ENCODE measurements around the gene RSRP1. TPM values are rescaled to one million over a fixed set of nuclear protein-coding genes. Genes with fewer than 3 reads are reported as not detected.

The RSRP1 gene
- total RNA-seq, 1 donor from 2014 or later, result 99.5 TPM

DNA sequence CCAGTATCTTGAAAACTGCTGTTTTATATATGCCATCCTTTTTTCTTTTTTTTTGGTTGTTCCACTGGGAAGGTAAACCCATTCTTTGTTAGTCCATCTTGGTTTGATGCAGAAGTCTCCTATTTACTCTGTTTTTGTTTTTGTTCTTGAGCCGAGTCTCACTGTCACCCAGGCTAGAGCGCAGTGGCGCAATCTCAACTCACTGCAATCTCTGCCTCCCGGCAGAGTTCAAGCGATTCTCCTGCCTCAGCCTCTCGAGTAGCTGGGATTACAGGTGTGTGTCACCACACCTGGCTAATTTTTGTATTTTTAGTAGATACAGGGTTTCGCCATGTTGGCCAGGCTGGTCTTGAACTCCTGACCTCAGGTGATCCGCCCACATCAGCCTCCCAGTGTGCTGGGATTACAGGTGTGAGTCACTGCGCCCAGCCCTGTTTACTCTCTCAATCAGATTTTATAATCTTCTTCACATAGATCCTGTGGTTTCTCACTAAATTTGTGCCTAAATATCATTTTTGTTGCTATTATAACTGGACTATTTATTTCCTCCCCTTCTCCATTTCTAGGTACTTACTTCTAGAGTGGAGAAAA is 27.5 kb downstream of the RSRP1 start:
- DNase-seq (ENCODE audit: low spot score), result no peak

- DNase-seq (ENCODE audit: low spot score), result no peak
Observed at GRCh38 chr1:25217598-25218232, 29.5 kb downstream of the RSRP1 start.

- DNase-seq (ENCODE audit: low spot score), result no peak
Observed at GRCh38 chr1:25217015-25217414, 30.2 kb downstream of the RSRP1 start.

GRCh38 chr1:25216123-25216522 is 31.1 kb downstream of the RSRP1 start:
- no peak for DNase-seq (ENCODE audit: low spot score)

DNA sequence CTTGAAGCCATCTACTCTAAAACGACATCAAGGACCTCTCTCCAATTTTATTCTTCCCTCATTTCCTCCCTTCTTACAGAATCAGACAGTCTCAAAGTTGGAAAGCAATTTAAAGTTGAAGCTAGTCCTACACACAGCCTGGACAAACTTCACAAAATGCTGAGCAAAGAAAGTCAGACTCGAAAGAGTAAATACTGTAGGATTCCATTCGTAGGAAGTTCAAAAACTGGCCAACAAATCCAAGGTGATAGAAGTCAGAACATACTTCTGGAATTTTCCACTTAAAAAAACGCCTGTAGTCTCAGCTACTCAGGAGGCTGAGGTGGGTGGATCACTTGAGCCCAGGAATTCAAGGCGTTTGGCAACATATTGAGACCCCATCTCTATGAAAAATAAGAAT is 34.5 kb downstream of the RSRP1 start:
- no peak for DNase-seq (ENCODE audit: low spot score)

- no peak for DNase-seq (ENCODE audit: low spot score)
Observed at GRCh38 chr1:25210728-25211127, 36.5 kb downstream of the RSRP1 start.

GRCh38 chr1:25209516-25209915 is 37.7 kb downstream of the RSRP1 start:
- no peak for DNase-seq (ENCODE audit: low spot score)

DNA sequence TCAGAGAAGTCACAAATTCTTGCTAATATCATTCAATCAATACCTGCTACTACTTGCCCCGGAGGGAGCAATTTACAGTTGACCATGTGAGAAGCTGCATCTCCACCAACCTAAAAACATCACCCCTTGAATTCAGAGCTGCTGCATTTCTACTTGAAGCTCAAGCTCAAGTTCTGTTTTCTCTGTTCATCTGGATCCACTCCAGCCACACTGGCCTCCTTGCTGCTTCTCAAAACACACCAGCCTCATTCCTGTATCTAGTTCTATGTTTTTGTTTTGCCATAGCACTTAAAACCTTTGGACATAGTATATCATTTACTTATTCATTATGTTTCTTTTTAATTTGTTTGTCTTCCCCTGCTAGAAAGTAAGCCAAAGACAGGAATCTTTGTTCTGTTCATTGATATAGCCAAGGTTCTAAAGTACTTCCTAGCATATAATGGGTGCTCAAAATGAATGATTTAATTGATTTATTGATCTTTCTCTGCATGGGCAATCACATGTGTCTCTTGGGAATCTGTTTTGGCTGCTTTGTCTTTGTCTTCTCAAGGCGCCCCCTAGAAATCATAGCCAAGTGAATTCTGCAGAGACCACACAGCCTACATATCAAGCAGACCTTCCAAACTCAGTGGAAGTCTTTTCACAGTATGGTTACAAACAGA is 38.6 kb downstream of the RSRP1 start:
- no peak for DNase-seq (ENCODE audit: low spot score)

DNA sequence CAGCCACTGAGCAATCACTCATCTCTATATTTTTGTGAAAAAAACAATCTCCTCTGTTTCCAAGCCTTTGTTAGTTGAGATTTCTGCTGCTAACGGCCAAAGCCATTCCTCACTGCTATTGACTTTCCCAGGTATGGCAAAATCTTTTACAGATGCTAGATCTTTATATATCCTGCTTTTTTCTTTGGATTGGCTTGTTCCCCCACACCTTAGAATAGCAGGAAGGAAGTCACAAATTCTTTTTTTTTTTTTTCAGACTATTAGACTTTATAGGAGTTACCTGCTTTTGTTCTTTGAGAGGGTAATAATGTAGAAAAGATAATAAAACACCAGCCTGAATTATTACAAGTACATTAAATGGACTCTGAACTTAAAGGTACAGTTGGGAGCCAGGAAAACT is 39.2 kb downstream of the RSRP1 start:
- no peak for DNase-seq (ENCODE audit: low spot score)

DNA sequence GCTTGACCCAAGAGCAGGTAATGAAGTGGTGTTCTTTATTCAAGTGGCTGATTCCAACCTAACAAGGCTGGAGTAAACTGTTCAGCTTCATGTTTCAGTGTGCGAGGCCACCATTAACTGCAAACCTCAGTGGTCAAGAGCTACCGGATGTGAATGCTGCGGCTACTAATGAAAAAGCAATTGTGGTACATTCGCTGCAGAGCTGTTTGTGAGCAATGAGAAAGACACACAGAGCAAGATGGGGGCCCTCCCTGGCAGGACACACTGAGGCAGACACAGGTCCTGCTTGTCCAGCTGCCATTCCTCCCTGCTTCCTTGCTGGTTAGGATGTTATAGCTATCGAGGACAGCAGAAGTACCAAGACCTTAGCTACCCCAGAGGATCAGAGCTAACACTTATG is 41.1 kb downstream of the RSRP1 start:
- DNase-seq (ENCODE audit: low spot score), result no peak

DNA sequence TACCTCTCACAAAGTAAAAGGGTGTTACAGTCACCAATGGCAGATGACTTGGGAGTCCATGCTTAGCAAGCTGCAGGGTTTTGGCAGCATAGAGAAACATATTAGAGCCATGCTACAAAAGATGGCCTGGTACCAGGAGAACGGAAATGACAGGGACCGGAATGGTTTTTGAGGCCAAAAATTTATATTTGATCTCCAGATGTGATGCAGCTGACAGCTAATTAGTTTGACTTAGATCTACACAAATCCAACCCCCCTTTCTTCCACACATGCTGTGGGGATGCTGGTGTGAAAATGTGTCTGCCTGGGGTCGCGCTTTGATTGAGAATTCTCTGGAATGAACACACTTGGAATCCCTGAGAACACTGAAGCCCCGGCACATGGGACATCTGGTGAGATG is 41.5 kb downstream of the RSRP1 start:
- DNase-seq (ENCODE audit: low spot score), result no peak

GRCh38 chr1:25204797-25205480 is 42.3 kb downstream of the RSRP1 start:
- DNase-seq (ENCODE audit: low spot score), result no peak

GRCh38 chr1:25201006-25201405 is 46.2 kb downstream of the RSRP1 start:
- DNase-seq (ENCODE audit: low spot score), result no peak

- DNase-seq (ENCODE audit: low spot score), result no peak
Observed at GRCh38 chr1:25199819-25200620, 47.2 kb downstream of the RSRP1 start.

- no peak for DNase-seq (ENCODE audit: low spot score)
Observed at GRCh38 chr1:25198663-25199252, 48.5 kb downstream of the RSRP1 start.

GRCh38 chr1:25197982-25198662 is 49.1 kb downstream of the RSRP1 start:
- no peak for DNase-seq (ENCODE audit: low spot score)

- DNase-seq (ENCODE audit: low spot score), result no peak
Observed at GRCh38 chr1:25197235-25197975, 49.8 kb downstream of the RSRP1 start.

DNA sequence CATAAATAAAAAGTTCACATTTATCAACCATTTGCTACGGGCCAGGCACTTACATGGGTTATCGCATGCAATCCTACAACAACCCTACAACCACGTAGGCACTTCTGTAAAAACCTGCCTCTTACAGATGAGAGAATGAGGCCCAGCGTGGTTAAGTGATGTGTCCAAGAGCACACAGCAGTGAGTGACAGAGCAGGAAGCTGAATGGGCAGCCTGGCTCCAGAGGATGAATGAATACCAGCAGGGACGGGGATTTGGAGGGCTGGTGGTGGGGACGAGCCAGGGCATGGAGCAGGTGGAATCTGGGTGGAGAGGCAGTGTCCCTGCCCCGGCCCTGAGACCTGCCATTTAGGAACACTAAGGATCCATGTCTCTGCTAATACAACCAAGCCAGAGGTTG is 50.4 kb downstream of the RSRP1 start:
- no peak for DNase-seq (ENCODE audit: low spot score)

DNA sequence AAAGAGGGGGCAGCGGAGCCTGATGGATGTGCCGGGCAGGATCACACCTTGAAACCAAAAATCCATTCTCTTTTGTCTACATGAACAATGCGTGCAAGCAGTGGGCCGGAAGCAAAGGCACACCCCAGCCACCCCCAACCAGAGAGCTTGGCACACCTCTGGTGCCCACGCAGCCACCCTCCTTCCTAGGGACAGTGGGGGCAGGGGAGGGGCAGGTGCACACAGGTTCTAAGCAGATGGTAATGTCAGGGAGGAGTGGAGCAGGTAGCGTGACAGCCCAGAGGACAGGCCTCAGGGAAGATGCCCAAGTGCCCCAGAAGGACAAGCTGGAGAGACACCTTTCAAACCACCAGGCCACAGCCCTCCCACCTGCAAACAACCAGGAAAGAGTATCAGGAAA is 51.4 kb downstream of the RSRP1 start:
- DNase-seq (ENCODE audit: low spot score), result no peak

- DNase-seq (ENCODE audit: low spot score), result peak; percentile 69
Observed at GRCh38 chr1:25194572-25195020, 52.7 kb downstream of the RSRP1 start.

Measured in ureter (tissue), 1 donor.